Measurements from ENCODE around the gene ENTPD2.

ENTPD2 gene

GRCh38 chr9:137028263-137029057 lies 25.4 kb downstream of the ENTPD2 start:
- peak; percentile 74 for TF ChIP-seq CTCF (conservative IDR thresholded peaks at IDR 0.05)
- peak overlapping the region; percentile 93 for H3K27ac ChIP-seq

GRCh38 chr9:137027369-137028262 lies 26.2 kb downstream of the ENTPD2 start, which contains the start of gene ABCA2:
TSS of gene ABCA2 (minus strand) at chr9:137028237. CDS start at chr9:137028140, 97 bp downstream.
- TF ChIP-seq CTCF (conservative IDR thresholded peaks at IDR 0.05), result no peak
- H3K27ac ChIP-seq, result peak within 1 kb of the TSS; percentile 93

- TF ChIP-seq CTCF (conservative IDR thresholded peaks at IDR 0.05), result no peak
- peak overlapping the region; percentile 93 for H3K27ac ChIP-seq
Measured at GRCh38 chr9:137026828-137027227, 27.0 kb downstream of the ENTPD2 start.

- no peak for TF ChIP-seq CTCF (conservative IDR thresholded peaks at IDR 0.05)
- H3K27ac ChIP-seq, result peak overlapping the region; percentile 93
Measured at GRCh38 chr9:137026384-137026783, 27.5 kb downstream of the ENTPD2 start.

- H3K27ac ChIP-seq, result peak overlapping the region; percentile 93
- TF ChIP-seq CTCF (conservative IDR thresholded peaks at IDR 0.05), result no peak; the same call in 1 of the 2 replicates
Measured at GRCh38 chr9:137025517-137025966, 28.3 kb downstream of the ENTPD2 start.

GRCh38 chr9:137023583-137023991 lies 30.3 kb downstream of the ENTPD2 start:
- no peak for TF ChIP-seq CTCF (conservative IDR thresholded peaks at IDR 0.05)

GRCh38 chr9:137023157-137023556 lies 30.7 kb downstream of the ENTPD2 start:
- no peak overlapping the region for H3K27ac ChIP-seq
- no peak for TF ChIP-seq CTCF (conservative IDR thresholded peaks at IDR 0.05)

More at GRCh38 chr9:137023583-137023991, 30.3 kb downstream of the ENTPD2 start:
- H3K27ac ChIP-seq, result no peak overlapping the region
